GM12801 (cell line): ENCODE measurements around the gene LYRM4.

ENCODE experiments used
- CTCF ChIP-seq: IDR thresholded peaks from one replicate; pipeline ENCODE4 v1.5.1; 2011; ENCODE audit warnings: control low read depth; ENCODE audit not compliant: insufficient read length; ENCODE audit errors: extremely low read depth

The LYRM4 gene

GRCh38 chr6:5250911-5251310 lies 9.8 kb downstream of the LYRM4 start:
- no peak for TF ChIP-seq CTCF

- no peak for TF ChIP-seq CTCF
Measured at GRCh38 chr6:5250451-5250850, 10.3 kb downstream of the LYRM4 start.

GRCh38 chr6:5249451-5250122 lies 11.2 kb downstream of the LYRM4 start:
- TF ChIP-seq CTCF, result no peak

- TF ChIP-seq CTCF, result no peak
Measured at GRCh38 chr6:5248302-5249098, 12.2 kb downstream of the LYRM4 start.

GRCh38 chr6:5247201-5247600 lies 13.5 kb downstream of the LYRM4 start:
- no peak for TF ChIP-seq CTCF

GRCh38 chr6:5246141-5247097 lies 14.3 kb downstream of the LYRM4 start:
- TF ChIP-seq CTCF, result no peak

- no peak for TF ChIP-seq CTCF
Measured at GRCh38 chr6:5243069-5243468, 17.7 kb downstream of the LYRM4 start.
